Mucosa of stomach (tissue), 1 donor: Measurements from ENCODE around the gene VN1R2.
"Not testable (repeated sequence)": the region's sequence is repeated elsewhere in the genome, so short reads cannot be mapped to it uniquely, and the experiment has no call there.

Experiments
- H3K27me3 ChIP-seq: one replicate; pipeline ENCODE4 v1.7.0; 2013; ENCODE audit warnings: mild to moderate bottlenecking, low read length; ENCODE audit not compliant: control insufficient read depth, insufficient read depth
- H3K36me3 ChIP-seq: one replicate; pipeline ENCODE4 v1.7.0; 2013; ENCODE audit warnings: low read length; ENCODE audit not compliant: control insufficient read depth, insufficient read depth
- H3K4me1 ChIP-seq: one replicate; pipeline ENCODE4 v1.7.0; 2013; ENCODE audit warnings: mild to moderate bottlenecking, low read length; ENCODE audit not compliant: control insufficient read depth, insufficient read depth
- H3K4me3 ChIP-seq: one replicate; pipeline ENCODE4 v1.7.0; 2013; ENCODE audit warnings: low read length
- H3K9ac ChIP-seq: one replicate; pipeline ENCODE4 v1.7.0; 2013; ENCODE audit warnings: mild to moderate bottlenecking, low read length, moderate library complexity
- H3K9me3 ChIP-seq: one replicate; pipeline ENCODE4 v1.7.0; 2013; ENCODE audit warnings: mild to moderate bottlenecking, low read length, moderate library complexity; ENCODE audit not compliant: control insufficient read depth
- donor health status: Pancreatic carcinoma.

The VN1R2 gene

GRCh38 chr19:53257715-53258342 is at the start of gene VN1R2:
Gene VN1R2, plus strand, starts transcription at chr19:53258292. Its CDS starts 84 bp downstream, at chr19:53258376.
- not testable (repeated sequence) for H3K4me1 ChIP-seq, H3K36me3 ChIP-seq, H3K27me3 ChIP-seq, H3K9me3 ChIP-seq, H3K4me3 ChIP-seq, H3K9ac ChIP-seq

- not testable (repeated sequence) for H3K36me3 ChIP-seq, H3K4me3 ChIP-seq, H3K4me1 ChIP-seq, H3K9ac ChIP-seq, H3K27me3 ChIP-seq
- peaks cover 36% of the 10 kb centered on the region for H3K9me3 ChIP-seq
Observed at GRCh38 chr19:53211554-53211953, 46.5 kb upstream of the VN1R2 start.

- Histone ChIP-seq H3K9me3 (peaks cover 37% of the 10 kb centered on the region), H3K4me3 (no peak overlapping the region), H3K9ac (no peak overlapping the region), H3K4me1 (no peaks in the 10 kb centered on the region), H3K27me3 (no peaks in the 10 kb centered on the region), H3K36me3 (peaks cover 5% of the 10 kb centered on the region)
Observed at GRCh38 chr19:53212703-53213320, 45.3 kb upstream of the VN1R2 start.

GRCh38 chr19:53222716-53223115 is 35.4 kb upstream of the VN1R2 start:
- not testable (repeated sequence) for H3K4me1 ChIP-seq, H3K27me3 ChIP-seq, H3K9ac ChIP-seq, H3K36me3 ChIP-seq, H3K4me3 ChIP-seq, H3K9me3 ChIP-seq

- Histone ChIP-seq H3K36me3 (no peaks in the 10 kb centered on the region), H3K9me3 (no peaks in the 10 kb centered on the region), H3K4me1 (no peaks in the 10 kb centered on the region), H3K4me3 (no peak overlapping the region), H3K27me3 (no peaks in the 10 kb centered on the region), H3K9ac (no peak overlapping the region)
Observed at GRCh38 chr19:53224606-53225005, 33.5 kb upstream of the VN1R2 start.

GRCh38 chr19:53237114-53237777 is 20.8 kb upstream of the VN1R2 start:
- H3K4me3 ChIP-seq, result no peak overlapping the region
- no peak overlapping the region for H3K9ac ChIP-seq
- H3K36me3 ChIP-seq, result no peaks in the 10 kb centered on the region
- H3K9me3 ChIP-seq, result peaks cover 21% of the 10 kb centered on the region
- no peaks in the 10 kb centered on the region for H3K27me3 ChIP-seq
- H3K4me1 ChIP-seq, result no peaks in the 10 kb centered on the region

GRCh38 chr19:53246498-53246897 is 11.6 kb upstream of the VN1R2 start:
- Histone ChIP-seq H3K36me3 (no peaks in the 10 kb centered on the region), H3K9ac (no peak overlapping the region), H3K9me3 (peaks cover 19% of the 10 kb centered on the region), H3K4me3 (no peak overlapping the region), H3K27me3 (no peaks in the 10 kb centered on the region), H3K4me1 (no peaks in the 10 kb centered on the region)

- Histone ChIP-seq H3K4me3 (peak within 1 kb of the TSS; percentile 81), H3K36me3 (no peaks in the 10 kb centered on the region), H3K9me3 (peaks cover 4% of the 10 kb centered on the region), H3K4me1 (no peaks in the 10 kb centered on the region), H3K9ac (peak within 1 kb of the TSS; percentile 71), H3K27me3 (no peaks in the 10 kb centered on the region)
Observed at GRCh38 chr19:53254411-53255341, 3.4 kb upstream of the VN1R2 start, which contains the start of gene ZNF677. Gene ZNF677, minus strand, starts transcription at chr19:53254873. Its CDS starts 3,323 bp downstream, at chr19:53251550.

GRCh38 chr19:53267623-53268022 is 9.5 kb downstream of the VN1R2 start, which contains the start of gene VN1R4:
Gene VN1R4, minus strand, starts transcription at chr19:53267723. Its CDS starts 58 bp downstream, at chr19:53267665.
- not testable (repeated sequence) for H3K4me1 ChIP-seq, H3K9ac ChIP-seq, H3K9me3 ChIP-seq, H3K27me3 ChIP-seq, H3K36me3 ChIP-seq, H3K4me3 ChIP-seq

- not testable (repeated sequence) for H3K4me3 ChIP-seq, H3K36me3 ChIP-seq, H3K4me1 ChIP-seq, H3K9me3 ChIP-seq, H3K9ac ChIP-seq, H3K27me3 ChIP-seq
Observed at GRCh38 chr19:53269861-53270260, 11.8 kb downstream of the VN1R2 start.

GRCh38 chr19:53272044-53272443 is 14.0 kb downstream of the VN1R2 start:
- no peaks in the 10 kb centered on the region for H3K9me3 ChIP-seq
- H3K36me3 ChIP-seq, result no peaks in the 10 kb centered on the region
- no peaks in the 10 kb centered on the region for H3K27me3 ChIP-seq
- H3K4me1 ChIP-seq, result no peaks in the 10 kb centered on the region
- H3K9ac ChIP-seq, result no peak overlapping the region
- H3K4me3 ChIP-seq, result no peak overlapping the region
